Pancreas (tissue), 10 donors: ENCODE measurements around the gene GIPC3. TPM values are rescaled to one million over a fixed set of nuclear protein-coding genes. Genes with fewer than 3 reads are reported as not detected.

Experiments used
- ATAC-seq, 4 donors: fragments of 200-7000 bp; cut with Tn5 transposase; one replicate each; pipeline versions ENCODE4 v1.8.0 to v1.9.1; 2020; ENCODE audit warnings: mild to moderate bottlenecking in 4 of 4, moderate library complexity in 4 of 4
- DNase-seq, 6 donors: peaks; one replicate each; pipeline ENCODE4 v3.0.0-alpha.2; 2020
- FAIRE-seq: peaks from 2 replicates; lab custom pipeline; 2012; peaks lifted over from hg19 to GRCh38; lab: Jason Lieb, UNC
- H3K27ac ChIP-seq, 4 donors: fragments of 200-600 bp; sonication (generic); 1 replicate in 3 of 4; 2 replicates in 1 of 4; pipeline versions ENCODE4 v1.5.0 to v1.8.0; 2020
- H3K27me3 ChIP-seq, 4 donors: fragments of 200-600 bp; one replicate each; pipeline ENCODE4 v1.8.0; 2021
- H3K36me3 ChIP-seq, 3 donors: fragments of 200-600 bp; sonication (generic) in 1 of 3; one replicate each; pipeline versions ENCODE4 v1.5.0 to v1.8.0; 2020 to 2021
- H3K4me1 ChIP-seq, 3 donors: fragments of 200-600 bp; one replicate each; pipeline ENCODE4 v1.8.0; 2021
- H3K4me3 ChIP-seq, 4 donors: fragments of 200-600 bp; sonication (generic) in 2 of 4; one replicate each; pipeline versions ENCODE4 v1.5.0 to v1.8.0; 2020 to 2021
- H3K9me3 ChIP-seq, 4 donors: fragments of 200-600 bp; one replicate each; pipeline ENCODE4 v1.8.0; 2021
- WGBS, 2 donors: extraction: QIAGEN DNeasy Blood & Tissue Kit; methylation state at CpG; one replicate each; pipeline ENCODE4 v1.1.7; 2013; 5-methylcytosine and 5-hydroxymethylcytosine counted together
- intact Hi-C, 3 donors: fragments of 100-400 bp; cut with DNase I; formaldehyde crosslinking; loops; one replicate each; pipeline versions ENCODE4 v1.11.1 to v1.14.2; 2022
- polyA plus RNA-seq, 2 donors: library from polyadenylated mRNA; stranded (reverse); fragments of 200-250 nt; gene quantifications; one replicate each; pipeline ENCODE4 v1.2.3, GENCODE V29; 2013
- total RNA-seq, 6 donors: library from RNA; stranded (reverse); fragmentation: NEBNext Ultra II Directional in 4 of 6; extraction: Animal tissue kit (Norgen Biotek cat#: 25700) in 4 of 6; gene quantifications; one replicate each; pipeline versions ENCODE4 v1.2.1 to v1.2.4, GENCODE V29; 2021 to 2023
- TF ChIP-seq, protein P1 (sequence below), 4 donors: fragments of 200-600 bp; sonication (generic) in 3 of 4; IDR thresholded peaks; one replicate each; pipeline versions ENCODE4 v1.5.0 to v1.8.0; 2021; ENCODE audit warnings: antibody characterized with exemption in 4 of 4
- donor health status: healthy with polysubstance abuse.
- donor health status: DM: no; HTN: no; CAD: no; lungs with moderate emphysema.
- donor health status: DM: no; HTN: no; CAD: no.
- donor health status: control.
- donor health status: control.
- donor health status: Bipolar disorder and iron deficiency.
- donor health status: DM: yes; HTN: yes; CAD: no.
- donor health status: DM: no; HTN: no; CAD: no.
- donor health status: DM: no; HTN: no; CAD: no.
- donor health status: DM: yes; HTN: yes; CAD: no.

GIPC3 gene
- total and polyA plus RNA-seq, 8 donors: 0.17 to 0.92 (median 0.30) TPM

GRCh38 chr19:3612901-3613741, 27.8 kb downstream of the GIPC3 start:
- H3K36me3 ChIP-seq: peaks cover 0 to 13% (median 12%) of the 10 kb centered on the region in 3 donors
- no peak overlapping the region for H3K27ac ChIP-seq
- DNase-seq (peak in 3 of 6 donors; percentile 39 to 76 (median 54)), ATAC-seq (no peak), FAIRE-seq (no peak)
- intact Hi-C loops: loop anchor here in 1 of 3 donors (10.0 kb wide), 1 partner anchor 298 kb away; no protein-coding TSS in a partner anchor
- TF ChIP-seq, protein P1, sequence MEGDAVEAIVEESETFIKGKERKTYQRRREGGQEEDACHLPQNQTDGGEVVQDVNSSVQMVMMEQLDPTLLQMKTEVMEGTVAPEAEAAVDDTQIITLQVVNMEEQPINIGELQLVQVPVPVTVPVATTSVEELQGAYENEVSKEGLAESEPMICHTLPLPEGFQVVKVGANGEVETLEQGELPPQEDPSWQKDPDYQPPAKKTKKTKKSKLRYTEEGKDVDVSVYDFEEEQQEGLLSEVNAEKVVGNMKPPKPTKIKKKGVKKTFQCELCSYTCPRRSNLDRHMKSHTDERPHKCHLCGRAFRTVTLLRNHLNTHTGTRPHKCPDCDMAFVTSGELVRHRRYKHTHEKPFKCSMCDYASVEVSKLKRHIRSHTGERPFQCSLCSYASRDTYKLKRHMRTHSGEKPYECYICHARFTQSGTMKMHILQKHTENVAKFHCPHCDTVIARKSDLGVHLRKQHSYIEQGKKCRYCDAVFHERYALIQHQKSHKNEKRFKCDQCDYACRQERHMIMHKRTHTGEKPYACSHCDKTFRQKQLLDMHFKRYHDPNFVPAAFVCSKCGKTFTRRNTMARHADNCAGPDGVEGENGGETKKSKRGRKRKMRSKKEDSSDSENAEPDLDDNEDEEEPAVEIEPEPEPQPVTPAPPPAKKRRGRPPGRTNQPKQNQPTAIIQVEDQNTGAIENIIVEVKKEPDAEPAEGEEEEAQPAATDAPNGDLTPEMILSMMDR (IDR thresholded peaks at IDR 0.05): no peak
- no peaks in the 10 kb centered on the region for H3K27me3 ChIP-seq
- no peaks in the 10 kb centered on the region for H3K9me3 ChIP-seq
- H3K4me1 ChIP-seq: no peaks in the 10 kb centered on the region
- H3K4me3 ChIP-seq: no peak overlapping the region
- 91 to 93% methylated on average over 57 to 79 of the region's 79 CpGs for WGBS, 2 donors

DNA sequence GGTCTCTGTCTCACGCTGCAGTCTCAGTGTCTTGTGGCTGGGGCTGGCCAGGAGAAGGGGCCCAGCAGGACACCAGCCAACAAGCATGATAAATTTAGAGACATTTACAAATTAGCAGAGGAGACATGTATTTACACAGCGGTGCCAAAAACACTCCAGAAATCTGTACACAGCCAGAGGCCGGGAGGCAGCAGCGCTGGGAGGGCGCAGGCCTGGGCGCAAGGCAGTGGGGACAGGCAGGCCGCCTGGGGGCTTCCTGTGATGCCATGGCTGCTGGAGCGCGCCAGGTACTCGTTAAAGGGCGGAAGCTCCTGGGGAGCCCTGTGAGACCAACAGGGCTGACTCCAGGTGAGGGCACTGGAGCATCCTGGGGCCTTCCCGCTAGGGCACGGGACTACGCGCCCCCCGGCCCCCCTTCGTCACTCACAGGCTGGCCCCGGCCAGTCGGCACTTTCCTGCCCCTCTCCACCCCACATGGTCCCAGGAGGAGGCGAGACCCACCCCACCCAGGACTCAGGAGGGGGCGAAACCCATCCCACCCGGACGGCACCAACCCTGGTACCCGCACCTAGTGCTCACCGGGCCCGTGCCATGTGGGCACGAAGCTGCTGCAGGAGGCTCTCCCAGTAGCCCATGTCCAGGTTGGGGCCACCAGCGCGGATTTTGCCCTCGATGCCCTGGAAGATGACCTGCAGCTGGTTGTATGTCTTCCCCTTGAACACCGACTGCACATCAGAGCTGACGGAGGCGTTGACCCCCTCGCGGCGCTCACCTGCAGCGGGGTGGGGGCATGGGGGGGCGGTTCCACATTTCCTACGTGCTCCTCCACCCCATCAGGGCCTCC, 28.8 kb downstream of the GIPC3 start:
- intact Hi-C loops: loop anchor here in 1 of 3 donors (10.0 kb wide), 1 partner anchor 299 kb away; no protein-coding TSS in a partner anchor

GRCh38 chr19:3614858-3615505, 29.7 kb downstream of the GIPC3 start:
- Histone ChIP-seq H3K4me3 (no peak overlapping the region), H3K27ac (no peak overlapping the region), H3K9me3 (no peaks in the 10 kb centered on the region), H3K36me3 (peaks cover 0 to 13% (median 12%) of the 10 kb centered on the region in 3 donors), H3K4me1 (no peaks in the 10 kb centered on the region), H3K27me3 (no peaks in the 10 kb centered on the region)
- DNase-seq (peak in 1 of 6 donors; percentile 65), ATAC-seq (no peak), FAIRE-seq (no peak)
- intact Hi-C loops: loop anchor here in 1 of 3 donors (10.0 kb wide), 1 partner anchor 300 kb away; no protein-coding TSS in a partner anchor
- TF ChIP-seq, protein P1 (IDR thresholded peaks at IDR 0.05): no peak
- WGBS, 2 donors: 89 to 95% methylated on average over 18 of the region's 18 CpGs

More for the DNA sequence above, 28.8 kb downstream of the GIPC3 start:
- no peaks in the 10 kb centered on the region for H3K4me1 ChIP-seq
- no peak for FAIRE-seq
- H3K36me3 ChIP-seq: peaks cover 0 to 13% (median 12%) of the 10 kb centered on the region in 3 donors
- no peaks in the 10 kb centered on the region for H3K9me3 ChIP-seq
- no peaks in the 10 kb centered on the region for H3K27me3 ChIP-seq
- 91% methylated on average over 39 of the region's 39 CpGs for WGBS, 2 donors
- no peak for ATAC-seq
- peak in 2 of 6 donors; percentile 35 to 76 for DNase-seq
- no peak overlapping the region for H3K4me3 ChIP-seq
- H3K27ac ChIP-seq: no peak overlapping the region
- TF ChIP-seq, protein P1 (IDR thresholded peaks at IDR 0.05): no peak

DNA sequence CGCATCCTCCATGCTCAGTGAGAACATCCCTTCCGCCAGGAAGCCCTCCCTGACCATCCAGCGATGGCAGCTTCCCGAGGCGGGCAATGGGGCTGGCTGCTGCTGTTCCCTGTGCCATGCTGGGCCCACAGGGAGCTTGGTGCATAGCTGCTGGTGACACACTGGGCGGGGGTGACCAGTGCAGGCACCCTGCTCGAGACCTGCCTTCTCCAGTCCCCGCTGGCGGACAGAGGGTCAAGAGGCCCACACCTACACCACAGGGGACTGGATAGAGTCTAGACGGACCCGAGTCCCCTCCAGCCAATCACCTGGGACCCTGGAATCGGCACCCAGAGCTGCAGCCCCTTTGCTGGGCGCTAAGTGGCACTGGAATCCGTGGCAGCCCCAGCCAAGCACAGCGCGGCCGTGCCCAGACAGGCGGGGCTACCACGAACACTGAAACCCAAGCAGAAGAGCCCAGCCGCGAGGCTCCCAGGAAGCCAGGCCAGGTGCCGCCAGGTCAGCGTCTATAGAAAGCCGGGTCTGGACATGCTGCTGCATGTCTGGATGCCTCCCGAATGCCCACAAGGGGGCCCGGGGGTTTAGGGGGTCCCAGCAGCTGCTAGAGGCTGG, 30.4 kb downstream of the GIPC3 start:
- Histone ChIP-seq H3K27me3 (no peaks in the 10 kb centered on the region), H3K4me3 (no peak overlapping the region), H3K36me3 (peaks cover 0 to 13% (median 12%) of the 10 kb centered on the region in 3 donors), H3K27ac (no peak overlapping the region), H3K4me1 (no peaks in the 10 kb centered on the region), H3K9me3 (no peaks in the 10 kb centered on the region)
- peak in 1 of 6 donors; percentile 73 for DNase-seq
- intact Hi-C loops: loop anchor here in 1 of 3 donors (10.0 kb wide), 1 partner anchor 301 kb away; no protein-coding TSS in a partner anchor
- no peak for FAIRE-seq
- 92 to 93% methylated on average over 26 of the region's 26 CpGs for WGBS, 2 donors
- no peak for ATAC-seq
- TF ChIP-seq, protein P1 (IDR thresholded peaks at IDR 0.05): no peak
